HTR-8/SVneo (cell line): Measurements from ENCODE around the gene NRDC.

ENCODE experiments used
- DNase-seq: peaks from one replicate; pipeline ENCODE4 v3.0.0; 2011; ENCODE audit warnings: low spot score, mixed read lengths; ENCODE audit not compliant: insufficient read length
- FAIRE-seq: peaks from 2 replicates; lab custom pipeline; 2011; peaks lifted over from hg19 to GRCh38; lab: Jason Lieb, UNC

Gene NRDC, protein sequence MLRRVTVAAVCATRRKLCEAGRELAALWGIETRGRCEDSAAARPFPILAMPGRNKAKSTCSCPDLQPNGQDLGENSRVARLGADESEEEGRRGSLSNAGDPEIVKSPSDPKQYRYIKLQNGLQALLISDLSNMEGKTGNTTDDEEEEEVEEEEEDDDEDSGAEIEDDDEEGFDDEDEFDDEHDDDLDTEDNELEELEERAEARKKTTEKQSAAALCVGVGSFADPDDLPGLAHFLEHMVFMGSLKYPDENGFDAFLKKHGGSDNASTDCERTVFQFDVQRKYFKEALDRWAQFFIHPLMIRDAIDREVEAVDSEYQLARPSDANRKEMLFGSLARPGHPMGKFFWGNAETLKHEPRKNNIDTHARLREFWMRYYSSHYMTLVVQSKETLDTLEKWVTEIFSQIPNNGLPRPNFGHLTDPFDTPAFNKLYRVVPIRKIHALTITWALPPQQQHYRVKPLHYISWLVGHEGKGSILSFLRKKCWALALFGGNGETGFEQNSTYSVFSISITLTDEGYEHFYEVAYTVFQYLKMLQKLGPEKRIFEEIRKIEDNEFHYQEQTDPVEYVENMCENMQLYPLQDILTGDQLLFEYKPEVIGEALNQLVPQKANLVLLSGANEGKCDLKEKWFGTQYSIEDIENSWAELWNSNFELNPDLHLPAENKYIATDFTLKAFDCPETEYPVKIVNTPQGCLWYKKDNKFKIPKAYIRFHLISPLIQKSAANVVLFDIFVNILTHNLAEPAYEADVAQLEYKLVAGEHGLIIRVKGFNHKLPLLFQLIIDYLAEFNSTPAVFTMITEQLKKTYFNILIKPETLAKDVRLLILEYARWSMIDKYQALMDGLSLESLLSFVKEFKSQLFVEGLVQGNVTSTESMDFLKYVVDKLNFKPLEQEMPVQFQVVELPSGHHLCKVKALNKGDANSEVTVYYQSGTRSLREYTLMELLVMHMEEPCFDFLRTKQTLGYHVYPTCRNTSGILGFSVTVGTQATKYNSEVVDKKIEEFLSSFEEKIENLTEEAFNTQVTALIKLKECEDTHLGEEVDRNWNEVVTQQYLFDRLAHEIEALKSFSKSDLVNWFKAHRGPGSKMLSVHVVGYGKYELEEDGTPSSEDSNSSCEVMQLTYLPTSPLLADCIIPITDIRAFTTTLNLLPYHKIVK

DNA sequence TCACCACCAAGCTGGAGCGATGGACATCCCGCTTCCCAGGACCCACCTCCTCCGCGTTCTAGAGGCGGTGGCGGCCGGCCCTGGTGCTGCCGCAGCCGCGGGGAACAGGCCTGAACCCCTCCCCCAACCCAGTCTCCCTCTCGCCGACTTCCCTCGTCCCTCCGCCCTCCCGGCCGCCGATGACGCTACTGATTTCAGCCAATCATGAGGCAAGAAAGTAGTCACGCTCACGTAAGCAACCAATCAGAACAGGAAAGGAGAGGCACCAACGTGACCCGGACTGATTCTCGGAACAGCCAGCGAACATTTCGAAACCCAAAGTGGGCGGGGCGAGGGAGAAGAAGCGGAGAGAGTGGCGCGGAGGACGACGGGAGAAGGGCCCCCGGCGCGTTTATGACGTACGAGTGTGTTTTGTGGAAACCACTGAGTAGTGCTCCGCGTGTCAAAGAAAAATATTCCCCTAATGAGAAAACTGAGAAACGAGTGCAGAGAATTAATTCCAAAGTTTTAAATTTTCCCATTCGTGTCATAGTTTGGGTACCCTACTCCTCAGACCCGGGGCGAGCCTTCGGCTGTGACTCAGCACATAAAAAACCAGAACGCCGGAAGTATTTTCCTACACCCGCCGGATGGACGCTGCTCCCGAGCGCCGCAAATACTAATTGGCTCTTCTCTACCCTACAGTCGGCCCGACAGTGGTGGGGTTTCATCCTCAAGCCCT, at the start of gene NRDC:
Gene NRDC (minus strand): TSS at position 112 of the 721 bp plus-strand sequence. CDS start 112 bp downstream, outside the sequence.
- DNase-seq (peak; percentile 96), FAIRE-seq (peak; percentile 99)

DNA sequence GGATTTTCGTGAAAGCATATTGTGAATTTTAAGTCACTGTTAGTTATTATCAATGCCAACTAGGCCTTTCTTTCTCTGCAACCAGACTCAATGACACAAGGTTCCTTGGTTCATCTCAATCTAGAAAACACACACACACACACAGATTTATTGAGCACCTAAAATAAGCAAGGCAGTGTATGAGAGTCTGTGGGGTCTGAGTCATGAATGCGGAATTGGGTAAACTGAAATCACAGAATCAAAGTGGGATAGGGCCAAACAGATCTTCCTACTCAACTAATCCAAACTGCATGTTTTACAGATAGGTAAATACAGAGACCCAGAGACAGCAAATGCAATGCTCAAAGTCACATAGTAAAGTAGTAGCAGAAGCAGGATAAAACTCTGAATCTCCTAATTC, 48.5 kb upstream of the NRDC start:
- no peak for FAIRE-seq
- no peak for DNase-seq

DNA sequence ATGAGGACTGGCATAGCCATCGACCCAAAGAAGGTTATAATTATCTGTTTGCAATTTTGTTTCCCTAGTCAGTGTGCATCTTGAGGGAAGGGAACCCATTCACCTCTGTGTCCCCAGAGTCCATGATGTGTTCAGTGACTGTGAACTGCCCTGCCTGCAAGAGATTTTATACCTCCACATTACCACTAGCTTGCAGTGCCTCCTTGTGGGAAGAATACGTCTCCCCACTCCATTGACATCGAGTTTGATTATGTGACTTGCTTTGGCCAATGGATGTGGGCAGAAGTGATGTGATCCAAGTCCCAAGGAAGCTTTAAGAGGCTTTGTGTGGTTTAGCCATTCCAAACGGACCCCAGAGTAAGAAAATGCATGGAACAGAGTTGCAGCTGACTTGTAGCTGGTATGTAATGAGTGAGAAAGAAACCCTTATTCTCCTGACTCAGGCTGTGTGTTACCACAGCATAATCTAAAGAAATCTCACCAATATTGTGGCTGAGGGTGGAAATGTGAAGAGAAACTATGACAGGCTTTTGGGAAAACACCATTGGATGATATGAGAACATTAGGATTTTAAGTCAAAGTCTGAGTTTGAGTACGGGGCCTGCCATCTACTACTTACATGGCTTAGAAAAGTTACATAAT, 47.8 kb upstream of the NRDC start:
- peak; percentile 91 for FAIRE-seq
- peak; percentile 23 for DNase-seq

DNA sequence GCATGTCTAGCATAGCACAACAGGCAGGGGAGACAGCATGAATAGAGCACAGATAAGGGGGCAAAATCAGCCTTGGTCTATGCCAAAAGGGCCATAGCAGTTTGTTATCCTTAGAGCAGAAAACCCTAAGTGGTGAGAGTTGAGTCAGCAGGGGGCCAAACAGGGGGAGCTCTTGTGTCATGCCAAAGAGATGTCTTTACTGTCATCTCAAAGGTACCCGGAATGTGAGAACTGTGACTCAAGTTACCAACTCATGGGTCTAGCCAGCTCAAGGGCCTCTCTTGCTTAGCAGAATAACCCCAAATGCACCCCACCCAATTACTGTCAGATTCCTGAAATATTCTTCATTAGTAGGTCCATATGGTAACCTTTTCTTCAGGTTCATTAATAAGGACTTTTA, 45.9 kb upstream of the NRDC start:
- FAIRE-seq, result no peak
- DNase-seq, result peak; percentile 35

DNA sequence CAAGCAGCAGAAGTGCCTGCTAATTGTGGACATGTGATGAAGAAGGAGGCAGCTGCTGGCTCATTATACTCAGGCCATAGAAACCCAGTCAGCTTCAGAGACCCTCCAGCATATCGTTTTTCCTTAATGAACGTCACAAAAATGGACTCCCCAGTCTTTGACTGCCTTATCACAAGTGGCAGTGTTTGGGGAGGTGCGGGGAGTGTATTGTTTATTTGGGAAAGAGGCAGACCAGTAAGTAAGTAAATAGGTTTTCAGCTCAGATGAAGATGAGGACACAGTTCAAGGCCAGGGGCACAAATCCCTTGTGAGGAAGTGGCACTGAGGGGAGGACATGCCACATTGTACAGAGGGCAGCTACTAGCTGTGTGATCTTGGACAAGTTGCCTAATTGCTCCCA, 43.5 kb upstream of the NRDC start:
- FAIRE-seq, result no peak
- DNase-seq, result no peak

DNA sequence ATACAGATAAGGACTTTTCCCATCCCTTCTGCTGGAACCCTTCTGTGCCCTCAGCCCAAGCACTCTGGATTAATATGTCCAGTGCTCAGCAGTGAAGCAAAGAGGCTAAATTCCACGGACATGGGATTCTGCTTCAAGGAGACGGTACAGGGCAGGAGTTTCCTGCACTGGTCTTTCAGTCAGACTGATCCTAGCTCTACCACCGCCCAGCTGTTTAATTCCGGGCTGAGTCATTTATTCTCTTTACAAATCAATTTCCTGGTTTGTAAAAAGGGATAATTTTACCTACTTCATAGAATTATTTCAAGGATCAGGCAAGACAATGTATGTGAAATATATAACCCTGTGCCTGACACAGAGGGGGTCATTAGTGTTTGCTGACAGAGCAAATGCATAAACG, 41.6 kb upstream of the NRDC start:
- FAIRE-seq (no peak), DNase-seq (no peak)

DNA sequence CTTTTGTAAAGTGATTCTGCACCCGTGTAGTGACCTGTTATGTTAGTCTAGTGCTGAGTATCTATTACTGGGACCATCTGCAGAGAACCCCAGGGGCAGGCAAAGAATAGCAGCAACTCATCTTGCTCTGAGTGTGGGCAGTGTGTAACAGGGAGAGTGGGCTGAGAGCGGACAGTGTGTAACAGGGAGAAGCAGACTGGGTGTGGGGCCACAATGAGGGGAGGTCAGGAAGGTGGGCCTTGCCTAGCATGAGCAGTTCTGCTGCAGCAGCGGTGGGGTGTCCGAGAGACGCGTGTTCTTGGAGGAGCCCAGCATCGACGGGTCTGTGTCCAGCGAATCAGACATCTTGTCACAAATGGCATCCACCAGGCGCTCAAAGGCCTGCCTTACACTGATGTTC, 41.2 kb upstream of the NRDC start:
- no peak for DNase-seq
- no peak for FAIRE-seq

DNA sequence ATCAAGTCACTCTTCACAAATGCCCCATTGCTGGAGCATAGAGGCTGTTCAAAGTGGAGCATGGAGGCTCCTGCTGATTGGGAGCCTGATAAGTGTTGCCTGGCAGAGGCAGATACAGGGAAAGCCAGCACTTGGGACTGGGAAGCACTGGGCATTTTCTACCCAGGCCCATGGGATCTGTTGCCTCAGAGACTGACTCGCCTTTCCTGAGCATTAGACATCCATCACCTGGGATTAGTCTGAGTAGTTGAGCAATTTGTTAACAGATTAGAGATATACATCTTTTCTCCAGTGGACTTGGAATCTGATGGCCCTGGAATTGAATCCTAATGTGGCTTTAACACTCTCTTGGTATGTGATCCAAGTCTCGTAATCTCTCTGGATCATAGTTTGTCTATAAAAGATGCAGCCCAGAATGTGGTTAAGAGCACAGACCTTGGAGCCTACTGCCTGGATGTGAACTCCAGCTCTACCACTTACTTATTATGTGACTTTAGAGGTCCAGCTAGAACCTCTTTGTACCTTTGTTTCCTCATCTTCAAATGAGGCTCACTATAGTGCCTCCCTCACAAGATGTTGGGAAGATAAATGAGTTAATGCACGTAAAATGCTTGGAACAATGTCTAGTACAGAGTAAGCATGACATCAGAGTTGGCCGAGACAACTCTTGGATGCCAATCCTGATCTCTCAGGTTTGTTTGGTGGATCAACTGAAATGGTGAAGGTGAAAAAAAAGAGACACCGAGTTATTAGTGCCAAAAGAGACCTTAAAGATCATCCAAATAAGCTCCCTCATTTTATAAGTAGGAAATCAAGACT, 38.3 kb upstream of the NRDC start:
- FAIRE-seq, result no peak
- DNase-seq, result peak; percentile 14

DNA sequence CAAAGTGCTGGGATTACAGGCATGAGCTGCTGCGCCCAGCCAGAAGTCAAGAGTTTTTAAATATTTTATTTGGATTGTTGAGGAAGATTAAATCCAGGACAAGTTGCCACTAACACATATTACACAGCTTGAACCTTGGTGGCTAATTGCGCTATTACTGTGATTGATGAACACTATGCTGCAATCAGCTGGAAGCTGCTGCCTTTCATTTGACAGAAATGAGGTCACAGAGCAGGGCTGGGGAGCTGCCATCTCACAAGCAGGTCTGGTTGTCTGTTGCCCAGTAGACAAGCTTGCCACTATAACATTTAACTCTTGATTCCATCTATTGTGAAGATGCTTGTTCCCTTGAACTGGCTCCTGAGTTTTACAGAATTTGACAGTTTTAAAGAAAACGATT, 37.4 kb upstream of the NRDC start:
- FAIRE-seq, result no peak
- DNase-seq, result no peak

DNA sequence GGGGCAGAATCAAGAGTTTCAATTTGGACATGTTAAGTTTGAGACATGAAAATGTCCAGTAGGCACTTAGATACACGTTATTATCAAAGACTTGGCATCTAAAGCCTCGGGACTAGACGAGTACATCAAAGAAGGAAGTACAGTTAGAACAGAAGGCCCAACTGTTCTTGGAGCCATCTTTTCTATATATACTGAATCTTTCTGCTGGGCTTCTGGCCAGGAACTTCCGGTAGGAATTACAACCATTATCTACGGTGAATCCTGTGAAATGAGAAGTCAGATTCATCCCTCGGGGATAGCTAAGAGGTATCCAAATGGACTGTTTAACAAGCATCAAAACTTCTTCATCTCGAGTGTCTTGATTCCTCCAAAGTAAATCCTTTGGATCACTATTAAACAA, 34.4 kb upstream of the NRDC start:
- no peak for FAIRE-seq

DNA sequence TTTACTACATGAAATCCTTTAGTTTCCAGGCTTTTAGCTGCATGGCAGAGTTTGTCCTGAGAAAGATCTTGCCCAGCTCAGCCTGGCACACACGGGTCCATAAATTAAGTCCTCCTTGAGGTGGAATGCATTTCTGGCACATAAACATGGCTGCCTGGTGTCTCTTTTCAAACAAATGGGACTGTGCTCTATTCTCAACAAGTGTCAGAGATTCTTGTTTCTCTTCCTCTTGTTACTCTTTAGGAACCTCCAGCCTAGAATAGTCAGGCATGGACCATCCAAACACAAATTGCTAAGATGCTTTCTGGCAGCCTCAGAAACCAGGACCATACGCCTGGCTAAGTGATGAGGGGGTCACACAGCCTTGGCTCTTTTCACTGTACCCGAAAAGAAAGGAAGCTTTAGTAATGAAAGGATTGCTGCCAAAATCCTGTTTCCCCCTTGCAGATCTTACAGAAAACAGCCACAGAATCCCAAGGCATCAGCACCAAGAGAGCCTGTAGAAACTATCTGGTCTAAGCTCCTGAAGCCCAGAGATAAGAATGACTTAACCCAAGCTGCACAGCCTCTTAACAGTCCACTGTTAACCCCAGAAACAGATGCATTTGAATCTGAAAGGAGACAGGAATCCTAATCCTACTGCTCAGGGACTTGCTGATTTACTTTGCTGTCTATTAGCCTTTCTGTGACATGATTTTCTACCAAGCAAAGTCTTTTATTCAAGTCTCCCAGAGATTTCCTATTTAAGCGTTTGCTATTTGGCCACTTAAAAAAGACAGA, 31.9 kb upstream of the NRDC start:
- no peak for FAIRE-seq
- DNase-seq, result no peak

More for the DNA sequence above, 34.4 kb upstream of the NRDC start:
- no peak for DNase-seq

DNA sequence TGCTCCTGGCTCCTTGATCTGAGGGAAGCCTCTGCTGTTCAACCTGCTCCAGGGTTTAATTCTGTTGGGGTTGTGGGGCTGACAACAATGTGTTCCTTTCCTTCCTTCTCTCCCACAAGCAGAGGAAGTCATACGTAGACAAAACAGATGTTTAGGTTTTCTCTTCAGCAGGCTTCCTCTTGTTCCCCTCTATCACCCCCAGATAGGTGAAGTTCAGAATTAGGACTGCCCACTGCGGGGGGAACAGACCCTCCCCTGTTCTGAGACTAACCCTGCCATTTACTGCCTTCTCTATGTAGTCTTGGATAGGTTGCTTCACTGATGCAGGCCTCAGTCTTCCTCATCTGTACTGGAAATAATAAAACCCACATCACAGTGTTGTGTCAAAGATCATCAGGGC, 30.0 kb upstream of the NRDC start:
- no peak for FAIRE-seq
- no peak for DNase-seq

DNA sequence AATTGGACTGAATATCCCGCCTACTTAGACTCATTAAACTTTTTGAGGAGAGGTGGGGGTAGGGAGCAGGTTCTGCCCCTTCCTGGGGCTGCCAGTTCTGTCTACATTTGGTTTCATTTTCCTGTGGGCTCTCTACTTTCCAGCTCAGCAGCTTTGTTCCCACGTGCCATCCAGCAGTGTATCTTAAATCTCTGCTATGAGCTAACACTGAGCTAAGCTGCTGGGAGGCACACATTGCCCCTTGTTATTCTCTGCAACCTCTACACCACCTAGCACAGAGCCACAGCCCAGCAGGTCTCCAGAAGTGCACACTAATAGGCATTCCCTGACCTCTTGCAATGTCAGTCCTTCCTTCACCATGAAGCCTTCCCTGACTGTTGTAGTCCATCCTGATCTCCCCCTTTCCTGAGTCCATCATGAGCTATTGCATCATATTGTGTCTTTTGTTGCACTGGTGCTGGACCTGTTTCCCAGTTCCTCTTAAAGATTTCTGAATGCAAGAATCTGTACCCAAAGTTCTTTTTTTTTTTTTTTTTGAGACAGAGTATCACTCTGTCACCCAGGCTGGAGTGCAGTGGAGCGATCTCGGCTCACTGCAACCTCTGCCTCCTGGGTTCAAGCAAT, 28.7 kb upstream of the NRDC start:
- no peak for FAIRE-seq
- no peak for DNase-seq

DNA sequence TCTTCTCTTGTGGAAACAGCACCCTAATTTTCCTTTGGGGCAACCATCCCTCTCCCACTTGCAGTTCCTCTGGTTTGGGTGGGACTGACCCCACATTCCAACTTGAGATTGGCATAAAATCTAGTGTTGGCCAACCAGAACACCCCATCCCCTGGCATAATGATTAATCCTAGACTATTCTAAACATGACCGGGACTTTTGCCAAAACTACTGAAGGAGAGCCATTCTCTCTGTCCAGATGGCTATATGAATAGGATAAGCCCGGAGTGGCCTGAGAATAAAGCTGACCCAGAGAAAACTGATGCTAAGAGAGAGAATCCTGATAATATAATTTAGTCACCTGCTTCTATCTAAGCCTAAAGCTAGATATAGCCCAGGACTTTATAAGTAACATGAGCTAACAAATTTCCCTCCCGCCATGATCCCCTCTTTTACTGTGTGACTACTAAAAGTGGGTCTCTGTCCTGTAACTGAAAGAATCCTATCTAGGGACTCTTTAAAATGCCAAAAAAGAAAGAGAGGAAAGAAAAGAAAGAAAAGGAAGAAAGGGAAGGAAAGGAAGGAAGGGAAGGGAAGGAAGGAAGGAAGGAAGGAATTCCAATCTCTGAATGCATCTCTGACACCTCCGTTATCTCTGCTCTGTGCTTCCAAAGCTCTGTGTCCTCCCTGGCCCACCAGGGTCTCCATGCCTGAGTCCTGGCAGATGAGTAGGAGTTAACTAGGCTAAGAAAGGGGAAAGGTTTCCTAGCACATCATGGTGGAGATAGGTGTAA, 28.0 kb upstream of the NRDC start:
- FAIRE-seq, result no peak

DNA sequence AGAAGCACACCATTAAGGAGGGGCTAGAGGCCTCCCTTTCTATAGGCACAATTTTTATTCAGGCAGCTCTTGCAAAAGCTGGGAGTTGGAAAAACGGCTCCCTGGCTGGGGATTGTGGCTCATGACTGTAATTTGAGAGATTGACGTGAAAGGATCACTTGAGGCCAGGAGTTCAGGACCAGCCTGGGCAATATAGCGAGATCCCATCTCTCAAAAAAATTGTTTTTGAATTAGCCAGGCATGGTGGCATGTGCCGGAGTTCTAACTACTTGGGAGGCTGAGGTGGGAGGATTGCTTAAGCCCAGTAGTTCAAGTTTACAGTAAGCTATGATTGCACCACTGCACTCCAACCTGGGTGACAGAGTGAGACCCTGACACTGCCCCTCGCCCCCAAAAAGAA, 23.9 kb upstream of the NRDC start:
- no peak for FAIRE-seq
- no peak for DNase-seq

More for the DNA sequence above, 28.0 kb upstream of the NRDC start:
- DNase-seq, result peak; percentile 23

DNA sequence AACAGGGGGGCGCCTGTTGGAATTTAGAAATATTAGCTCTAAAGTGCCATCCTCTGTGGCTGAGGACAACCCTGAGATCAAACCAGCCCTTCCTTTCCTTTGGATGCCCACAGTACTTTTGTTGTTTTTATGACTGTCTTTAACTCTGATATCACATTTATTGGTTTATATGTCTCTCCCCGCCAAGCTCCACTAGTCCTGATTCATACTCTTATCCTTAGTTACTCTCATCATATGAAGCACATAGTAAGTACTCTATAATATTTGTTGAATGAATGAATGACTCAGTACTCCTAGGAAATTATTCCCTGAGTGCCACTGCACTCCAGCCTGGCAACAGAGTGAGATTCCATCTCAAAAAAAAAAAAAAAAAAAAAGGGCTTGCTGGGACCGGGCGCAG, 22.6 kb upstream of the NRDC start:
- FAIRE-seq (no peak), DNase-seq (no peak)

DNA sequence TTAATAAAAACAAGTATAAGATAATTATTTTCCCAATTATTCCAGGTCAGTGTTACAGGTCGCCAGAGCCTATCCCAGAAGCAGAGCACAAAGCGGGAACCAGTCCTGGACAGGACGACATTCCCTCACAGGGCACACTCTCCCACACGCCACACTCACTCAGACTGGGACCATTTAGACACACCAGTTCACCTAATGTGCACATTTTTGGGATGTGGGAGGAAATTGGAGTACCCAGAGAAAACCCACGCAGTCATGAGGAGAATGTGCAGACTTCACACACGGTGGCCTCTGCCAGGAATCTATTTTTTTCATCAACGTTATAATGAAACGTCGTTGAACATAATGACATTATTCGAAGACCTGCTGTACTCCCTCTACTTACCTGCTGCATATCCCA, 20.5 kb upstream of the NRDC start:
- no peak for DNase-seq
- FAIRE-seq, result no peak
